ENCODE results near the gene ASB6.
"Not testable (repeated sequence)": the region's sequence is repeated elsewhere in the genome, so short reads cannot be mapped to it uniquely, and the experiment has no call there.

ASB6 gene

GRCh38 chr9:129640871-129641749 is 841 bp downstream of the ASB6 start:
- DNase-seq: no peak

GRCh38 chr9:129640086-129640870 is 1.7 kb downstream of the ASB6 start:
- peak; percentile 52 to 81 (median 68) for DNase-seq

- DNase-seq: no peak
Observed at GRCh38 chr9:129639756-129640085, 2.2 kb downstream of the ASB6 start.

- no peak for DNase-seq
Observed at GRCh38 chr9:129639034-129639630, 2.8 kb downstream of the ASB6 start.

GRCh38 chr9:129637673-129638439 is 4.1 kb downstream of the ASB6 start:
- DNase-seq: peak; percentile 38 to 59 (median 43)

- DNase-seq: no peak
Observed at GRCh38 chr9:129637102-129637501, 4.8 kb downstream of the ASB6 start.

GRCh38 chr9:129636343-129636742 is 5.6 kb downstream of the ASB6 start:
- DNase-seq: not testable (repeated sequence)

- DNase-seq: peak in 1 of 3 donors; percentile 35
Observed at GRCh38 chr9:129635099-129636065, 6.6 kb downstream of the ASB6 start.

- DNase-seq: no peak
Observed at GRCh38 chr9:129633848-129634247, 8.1 kb downstream of the ASB6 start.

GRCh38 chr9:129633207-129633606 is 8.7 kb downstream of the ASB6 start:
- no peak for DNase-seq

GRCh38 chr9:129632460-129632859 is 9.5 kb downstream of the ASB6 start:
- no peak for DNase-seq

GRCh38 chr9:129631674-129632129 is 10.2 kb downstream of the ASB6 start:
- no peak for DNase-seq

GRCh38 chr9:129630967-129631673 is 10.8 kb downstream of the ASB6 start:
- DNase-seq: no peak

- DNase-seq: peak in 2 of 3 donors; percentile 23 to 32
Observed at GRCh38 chr9:129629251-129629820, 12.6 kb downstream of the ASB6 start.

- DNase-seq: no peak
Observed at GRCh38 chr9:129628709-129629108, 13.2 kb downstream of the ASB6 start.

GRCh38 chr9:129627556-129628440 is 14.2 kb downstream of the ASB6 start:
- no peak for DNase-seq

- DNase-seq: peak in 2 of 3 donors; percentile 27 to 30
Observed at GRCh38 chr9:129626625-129627284, 15.2 kb downstream of the ASB6 start.

- peak; percentile 90 to 95 (median 94) for DNase-seq
Observed at GRCh38 chr9:129626079-129626624, 15.8 kb downstream of the ASB6 start, which contains the start of gene NTMT1. NTMT1 (plus strand) TSS chr9:129626163; CDS start chr9:129632704, 6,541 bp downstream.

Measured in suppressor macrophage treated with lipopolysaccharide for 1 hour (primary cell).